GM21576 (cell line): ENCODE results near the gene MDH2.
"Not testable (repeated sequence)": the region's sequence is repeated elsewhere in the genome, so short reads cannot be mapped to it uniquely, and the experiment has no call there.

ENCODE experiments used
- ATAC-seq: cut with Tn5 transposase; IDR thresholded peaks from one replicate; pipeline ENCODE4 v1.9.1; 2021; ENCODE audit warnings: mild to moderate bottlenecking, moderate library complexity; ENCODE audit not compliant: unreplicated experiment

The MDH2 gene

GRCh38 chr7:76069238-76069638 is 21.3 kb downstream of the MDH2 start:
- ATAC-seq, result no peak

- ATAC-seq, result no peak
Observed at GRCh38 chr7:76071316-76072242, 23.7 kb downstream of the MDH2 start.

GRCh38 chr7:76072243-76073148 is 24.6 kb downstream of the MDH2 start:
- no peak for ATAC-seq

- no peak for ATAC-seq
Observed at GRCh38 chr7:76073335-76073990, 25.6 kb downstream of the MDH2 start.

GRCh38 chr7:76074306-76074971 is 26.5 kb downstream of the MDH2 start:
- no peak for ATAC-seq

- no peak for ATAC-seq
Observed at GRCh38 chr7:76074972-76075370, 27.1 kb downstream of the MDH2 start.

GRCh38 chr7:76076995-76077394 is 29.1 kb downstream of the MDH2 start:
- no peak for ATAC-seq

- ATAC-seq, result no peak
Observed at GRCh38 chr7:76077435-76077834, 29.5 kb downstream of the MDH2 start.

- no peak for ATAC-seq
Observed at GRCh38 chr7:76080204-76080603, 32.3 kb downstream of the MDH2 start.

GRCh38 chr7:76084115-76084514 is 36.2 kb downstream of the MDH2 start:
- ATAC-seq, result not testable (repeated sequence)

- no peak for ATAC-seq
Observed at GRCh38 chr7:76086070-76086469, 38.2 kb downstream of the MDH2 start.

GRCh38 chr7:76087362-76087791 is 39.5 kb downstream of the MDH2 start:
- not testable (repeated sequence) for ATAC-seq

- no peak for ATAC-seq
Observed at GRCh38 chr7:76089865-76090475, 42.1 kb downstream of the MDH2 start.

GRCh38 chr7:76091506-76091905 is 43.6 kb downstream of the MDH2 start:
- no peak for ATAC-seq

- not testable (repeated sequence) for ATAC-seq
Observed at GRCh38 chr7:76093531-76093930, 45.6 kb downstream of the MDH2 start.

GRCh38 chr7:76094326-76094725 is 46.4 kb downstream of the MDH2 start:
- ATAC-seq, result not testable (repeated sequence)

- no peak for ATAC-seq
Observed at GRCh38 chr7:76095908-76096307, 48.0 kb downstream of the MDH2 start.

GRCh38 chr7:76101693-76102437 is 54.0 kb downstream of the MDH2 start:
- not testable (repeated sequence) for ATAC-seq

GRCh38 chr7:76103788-76104187 is 55.9 kb downstream of the MDH2 start:
- not testable (repeated sequence) for ATAC-seq
